ENCODE results near the gene RPS25.

Gene RPS25

DNA sequence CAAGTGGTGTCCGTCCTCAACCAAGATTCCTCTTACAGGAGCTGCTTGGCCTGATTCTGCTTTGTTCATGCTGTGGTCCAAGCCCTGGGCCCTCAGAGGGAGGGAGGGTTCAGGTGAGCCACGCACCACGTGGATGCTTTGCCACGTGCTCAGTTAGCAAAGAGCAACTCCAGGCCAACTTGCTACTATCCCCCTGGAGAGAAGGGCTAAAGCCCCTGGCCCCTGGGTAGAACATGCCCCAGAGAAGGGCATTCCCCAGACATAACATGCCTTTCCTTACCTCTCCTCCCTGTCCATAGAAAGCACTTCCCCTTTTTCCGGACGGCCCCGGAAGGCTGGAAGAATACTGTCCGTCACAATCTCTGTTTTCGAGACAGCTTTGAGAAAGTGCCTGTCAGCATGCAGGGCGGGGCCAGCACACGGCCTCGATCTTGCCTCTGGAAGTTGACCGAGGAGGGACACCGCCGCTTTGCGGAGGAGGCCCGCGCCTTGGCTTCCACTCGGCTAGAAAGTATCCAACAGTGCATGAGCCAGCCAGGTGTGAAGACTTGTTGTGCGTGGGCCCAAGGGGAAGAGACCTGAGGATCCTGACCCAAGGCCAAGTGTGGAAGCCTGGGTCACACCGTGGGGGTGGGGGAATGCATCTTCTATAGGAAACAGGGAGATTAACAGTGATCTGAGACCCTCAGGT is 37.8 kb downstream of the RPS25 start:
- TF ChIP-seq, protein P1, sequence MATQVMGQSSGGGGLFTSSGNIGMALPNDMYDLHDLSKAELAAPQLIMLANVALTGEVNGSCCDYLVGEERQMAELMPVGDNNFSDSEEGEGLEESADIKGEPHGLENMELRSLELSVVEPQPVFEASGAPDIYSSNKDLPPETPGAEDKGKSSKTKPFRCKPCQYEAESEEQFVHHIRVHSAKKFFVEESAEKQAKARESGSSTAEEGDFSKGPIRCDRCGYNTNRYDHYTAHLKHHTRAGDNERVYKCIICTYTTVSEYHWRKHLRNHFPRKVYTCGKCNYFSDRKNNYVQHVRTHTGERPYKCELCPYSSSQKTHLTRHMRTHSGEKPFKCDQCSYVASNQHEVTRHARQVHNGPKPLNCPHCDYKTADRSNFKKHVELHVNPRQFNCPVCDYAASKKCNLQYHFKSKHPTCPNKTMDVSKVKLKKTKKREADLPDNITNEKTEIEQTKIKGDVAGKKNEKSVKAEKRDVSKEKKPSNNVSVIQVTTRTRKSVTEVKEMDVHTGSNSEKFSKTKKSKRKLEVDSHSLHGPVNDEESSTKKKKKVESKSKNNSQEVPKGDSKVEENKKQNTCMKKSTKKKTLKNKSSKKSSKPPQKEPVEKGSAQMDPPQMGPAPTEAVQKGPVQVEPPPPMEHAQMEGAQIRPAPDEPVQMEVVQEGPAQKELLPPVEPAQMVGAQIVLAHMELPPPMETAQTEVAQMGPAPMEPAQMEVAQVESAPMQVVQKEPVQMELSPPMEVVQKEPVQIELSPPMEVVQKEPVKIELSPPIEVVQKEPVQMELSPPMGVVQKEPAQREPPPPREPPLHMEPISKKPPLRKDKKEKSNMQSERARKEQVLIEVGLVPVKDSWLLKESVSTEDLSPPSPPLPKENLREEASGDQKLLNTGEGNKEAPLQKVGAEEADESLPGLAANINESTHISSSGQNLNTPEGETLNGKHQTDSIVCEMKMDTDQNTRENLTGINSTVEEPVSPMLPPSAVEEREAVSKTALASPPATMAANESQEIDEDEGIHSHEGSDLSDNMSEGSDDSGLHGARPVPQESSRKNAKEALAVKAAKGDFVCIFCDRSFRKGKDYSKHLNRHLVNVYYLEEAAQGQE (IDR thresholded peaks at IDR 0.05; ENCODE audit: insufficient read depth in 1 of 2, low read depth in 2 of 2, low read length in 2 of 2) = 0 out of 4 replicates have a peak, but pooled peaks of 1 of the 2 experiments have one; percentile 26
- TF ChIP-seq SIN3A (IDR thresholded peaks at IDR 0.05; ENCODE audit: borderline replicate concordance, insufficient read depth, low read length) = no peak
- peak; percentile 53; the same call in 1 of the 2 replicates for TF ChIP-seq POLR2AphosphoS5 (IDR thresholded peaks at IDR 0.05; ENCODE audit: low read depth, low read length)
- 0 out of 2 replicates have a peak, but pooled peaks have one; percentile 26 for TF ChIP-seq TAF1 (IDR thresholded peaks at IDR 0.05; ENCODE audit: borderline replicate concordance, insufficient read depth, low read length)
- no peak for TF ChIP-seq FOXP2 (optimal IDR thresholded peaks at IDR 0.05; ENCODE audit: borderline replicate concordance, extremely low read depth, extremely low read length, insufficient read depth)

DNA sequence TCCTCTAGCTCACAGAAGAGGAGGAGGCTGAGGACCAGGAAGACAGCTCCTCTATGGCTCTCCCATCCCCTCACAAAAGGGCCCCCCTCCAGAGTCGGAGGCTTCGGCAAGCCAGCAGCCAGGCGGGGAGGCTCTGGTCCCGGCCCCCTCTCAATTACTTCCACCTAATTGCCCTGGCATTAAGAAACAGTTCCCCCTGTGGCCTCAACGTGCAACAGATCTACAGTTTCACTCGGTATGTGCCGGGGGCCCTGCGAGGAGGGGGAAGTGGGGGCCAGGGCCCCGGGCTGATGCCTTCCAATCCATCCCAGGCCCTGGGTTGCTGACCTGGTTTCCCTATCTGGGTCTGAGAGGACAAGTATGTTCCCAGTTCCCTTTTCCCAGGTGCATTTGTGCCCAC is 38.7 kb downstream of the RPS25 start:
- TF ChIP-seq TAF1 (IDR thresholded peaks at IDR 0.05; ENCODE audit: borderline replicate concordance, insufficient read depth, low read length) (no peak), FOXP2 (optimal IDR thresholded peaks at IDR 0.05; ENCODE audit: borderline replicate concordance, extremely low read depth, extremely low read length, insufficient read depth) (no peak), POLR2AphosphoS5 (IDR thresholded peaks at IDR 0.05; ENCODE audit: low read depth, low read length) (no peak), SIN3A (IDR thresholded peaks at IDR 0.05; ENCODE audit: borderline replicate concordance, insufficient read depth, low read length) (no peak)
- TF ChIP-seq, protein P1 (IDR thresholded peaks at IDR 0.05; ENCODE audit: insufficient read depth in 1 of 2, low read depth in 2 of 2, low read length in 2 of 2) = no peak

DNA sequence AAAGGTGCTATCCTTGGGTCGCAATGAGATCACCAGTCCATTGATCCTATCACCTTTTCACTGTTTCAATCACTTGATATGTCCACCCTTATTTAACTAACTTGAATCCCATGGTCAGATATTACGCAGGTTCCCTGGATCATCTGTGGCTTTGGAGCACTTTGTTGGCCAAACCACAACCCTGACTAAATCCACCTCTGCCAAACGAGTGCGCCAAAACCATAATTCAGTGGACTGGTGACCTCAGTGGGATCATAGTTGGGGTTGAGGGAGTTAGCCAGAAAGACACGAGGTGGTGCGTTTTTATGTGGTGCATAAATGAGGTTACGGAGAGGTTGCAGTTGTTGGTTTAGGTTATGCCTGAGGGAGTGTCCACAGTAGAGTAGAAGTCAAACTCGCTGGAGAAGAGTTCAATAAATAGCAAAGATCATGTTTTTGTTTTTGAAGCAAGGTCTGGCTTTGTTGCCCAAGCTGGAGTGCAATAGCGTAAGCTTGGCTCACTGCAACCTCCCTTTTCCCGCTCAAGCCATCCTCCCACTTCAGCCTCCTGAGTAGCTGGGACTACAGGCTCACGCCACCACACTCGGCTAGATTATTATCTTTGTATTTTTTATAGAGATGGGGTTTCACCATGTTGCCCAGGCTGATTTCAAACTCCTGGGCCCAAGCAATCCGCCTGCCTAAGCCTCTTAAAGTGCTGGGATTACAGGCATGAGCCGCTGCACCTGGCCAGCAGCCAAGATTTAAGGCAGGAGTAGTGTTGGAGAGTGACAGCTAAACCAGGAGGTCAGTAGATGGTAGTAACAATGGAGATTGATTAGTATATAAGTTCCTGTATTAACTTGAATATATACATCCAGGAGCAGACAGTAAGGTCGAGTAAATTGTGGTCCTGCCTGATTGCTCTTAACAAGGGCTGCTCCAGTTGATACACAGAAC is 42.1 kb downstream of the RPS25 start:
- TF ChIP-seq FOXP2 (optimal IDR thresholded peaks at IDR 0.05; ENCODE audit: borderline replicate concordance, extremely low read depth, extremely low read length, insufficient read depth) (no peak), POLR2AphosphoS5 (IDR thresholded peaks at IDR 0.05; ENCODE audit: low read depth, low read length) (no peak), TAF1 (IDR thresholded peaks at IDR 0.05; ENCODE audit: borderline replicate concordance, insufficient read depth, low read length) (no peak), SIN3A (IDR thresholded peaks at IDR 0.05; ENCODE audit: borderline replicate concordance, insufficient read depth, low read length) (no peak)
- TF ChIP-seq, protein P1 (IDR thresholded peaks at IDR 0.05; ENCODE audit: insufficient read depth in 1 of 2, low read depth in 2 of 2, low read length in 2 of 2) = no peak

DNA sequence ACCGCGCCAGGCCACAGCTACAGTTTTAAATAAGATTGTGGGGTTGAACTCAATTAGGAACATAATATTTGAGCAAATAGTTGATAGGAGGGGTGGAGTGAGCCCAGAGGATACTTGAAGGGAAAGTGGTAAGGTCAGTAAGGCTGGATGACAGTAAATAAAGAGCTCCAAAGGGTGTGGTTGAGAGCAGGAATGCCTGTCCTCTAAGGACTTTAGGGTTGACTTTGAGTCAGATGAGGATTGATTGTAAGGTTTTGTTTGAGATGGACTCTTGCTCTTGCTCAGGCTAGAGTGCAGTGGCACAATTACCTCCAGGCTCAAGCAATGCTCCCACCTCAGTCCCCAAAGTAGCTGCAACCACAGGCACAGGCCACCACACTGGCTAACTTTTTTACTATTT is 44.2 kb downstream of the RPS25 start:
- TF ChIP-seq SIN3A (IDR thresholded peaks at IDR 0.05; ENCODE audit: borderline replicate concordance, insufficient read depth, low read length) (no peak), POLR2AphosphoS5 (IDR thresholded peaks at IDR 0.05; ENCODE audit: low read depth, low read length) (no peak), FOXP2 (optimal IDR thresholded peaks at IDR 0.05; ENCODE audit: borderline replicate concordance, extremely low read depth, extremely low read length, insufficient read depth) (no peak), TAF1 (IDR thresholded peaks at IDR 0.05; ENCODE audit: borderline replicate concordance, insufficient read depth, low read length) (no peak)
- TF ChIP-seq, protein P1 (IDR thresholded peaks at IDR 0.05; ENCODE audit: insufficient read depth in 1 of 2, low read depth in 2 of 2, low read length in 2 of 2) = no peak

Measured in PFSK-1 (cell line).